ENCODE results near the gene ZNF853. TPM values are rescaled to one million over a fixed set of nuclear protein-coding genes. Genes with fewer than 3 reads are reported as not detected.

Gene ZNF853
- total RNA-seq, 1 donor from 2014 or later: 0.24 TPM

DNA sequence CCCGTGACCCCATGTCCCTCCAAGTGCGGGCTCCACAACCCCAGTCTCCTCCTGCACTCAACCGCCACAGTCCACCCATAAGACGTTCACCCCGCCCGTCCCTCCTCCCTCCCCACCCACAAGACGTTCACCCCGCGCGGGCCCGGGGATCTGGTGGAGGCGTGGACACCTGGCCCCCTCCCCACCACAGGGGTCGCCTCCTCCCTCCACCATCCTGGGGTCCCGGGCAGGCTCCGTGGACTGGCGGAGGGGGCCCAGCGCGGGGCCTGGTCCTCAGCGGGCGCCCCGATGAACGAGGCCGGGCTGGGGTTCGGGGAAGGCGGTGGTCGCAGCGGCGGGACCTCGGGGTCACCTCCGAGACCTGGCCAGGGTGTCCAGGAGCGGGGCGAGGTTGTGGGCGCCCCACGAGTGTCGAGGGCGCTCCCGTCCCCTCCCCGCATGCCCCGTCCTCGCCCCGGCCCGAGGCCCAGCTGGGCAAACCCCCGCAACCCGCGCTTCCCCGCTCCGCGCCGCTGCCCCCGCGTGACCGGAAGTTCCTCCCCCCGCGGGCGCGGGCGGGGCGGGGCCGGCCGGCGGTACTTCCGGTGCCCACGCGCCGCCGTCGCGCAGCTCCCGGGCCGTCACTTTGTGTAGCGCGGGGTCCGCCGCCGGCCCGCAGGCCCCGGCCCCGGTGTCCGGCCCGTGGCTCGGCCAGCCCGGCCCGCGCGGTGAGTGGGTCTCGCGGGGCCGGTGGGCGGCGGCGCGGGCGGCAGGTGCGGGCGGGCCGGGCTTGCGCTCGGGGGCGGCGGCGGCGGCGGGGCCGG is 21.5 kb downstream of the ZNF853 start, which contains the start of gene ZNF316:
Gene ZNF316 (plus strand): TSS at position 578 of the 803 bp plus-strand sequence. CDS start 5,092 bp downstream, outside the sequence.
- ATAC-seq: peak; percentile 65

DNA sequence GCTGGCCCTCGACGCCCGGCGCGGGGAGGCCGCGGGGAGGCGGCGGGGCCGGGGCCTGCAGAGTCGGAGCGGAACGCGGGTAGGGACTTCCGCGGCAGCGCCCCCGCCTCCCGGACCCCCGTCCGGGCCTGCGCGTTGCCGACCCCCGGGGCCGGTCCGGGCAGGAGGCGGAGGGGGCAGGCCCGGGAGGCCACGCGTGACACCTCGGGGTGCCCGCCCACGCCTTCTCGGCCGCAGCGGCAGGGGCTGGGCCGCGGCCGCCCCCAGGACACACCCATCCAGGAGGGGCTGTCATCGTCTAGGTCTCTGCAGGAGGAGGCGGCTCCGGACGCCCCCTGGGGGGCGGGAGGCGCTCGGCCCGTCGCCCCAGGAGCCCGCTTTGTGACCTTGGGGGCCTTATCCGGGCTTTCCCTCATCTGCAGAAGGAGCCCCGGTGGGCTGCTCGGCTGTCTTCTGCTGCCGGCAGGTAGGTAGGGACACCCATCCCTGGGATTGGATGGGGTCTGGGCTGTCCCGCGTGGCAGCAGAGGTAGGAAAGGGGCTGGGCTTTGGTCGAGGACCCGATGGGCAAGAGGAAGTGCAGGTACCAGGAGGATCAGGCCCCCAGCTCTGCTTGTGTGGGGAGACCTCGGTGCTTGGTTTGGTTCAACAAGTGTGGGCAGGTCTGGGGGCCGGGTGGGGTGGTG is 22.3 kb downstream of the ZNF853 start:
- peak; percentile 31 for ATAC-seq

DNA sequence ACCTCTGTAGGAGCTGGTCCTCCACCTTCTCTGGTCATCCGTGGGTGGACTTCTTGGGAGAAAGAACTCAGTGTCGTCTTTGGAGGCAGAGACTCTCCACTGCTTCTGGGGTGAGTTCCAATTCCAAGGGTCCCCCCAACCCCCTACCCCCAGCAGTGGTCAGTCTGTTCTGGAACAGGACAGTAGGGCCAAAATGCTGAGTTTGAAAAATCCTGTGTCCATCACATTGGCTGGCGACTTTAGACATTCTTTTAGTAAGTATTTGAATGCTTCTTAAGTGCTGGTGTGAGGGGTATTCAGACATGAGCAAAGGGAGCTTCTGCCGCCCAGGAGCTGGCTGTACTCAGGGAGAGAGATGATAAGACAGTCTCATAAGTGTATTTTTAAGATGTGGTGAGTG is 23.6 kb downstream of the ZNF853 start:
- ATAC-seq: no peak

DNA sequence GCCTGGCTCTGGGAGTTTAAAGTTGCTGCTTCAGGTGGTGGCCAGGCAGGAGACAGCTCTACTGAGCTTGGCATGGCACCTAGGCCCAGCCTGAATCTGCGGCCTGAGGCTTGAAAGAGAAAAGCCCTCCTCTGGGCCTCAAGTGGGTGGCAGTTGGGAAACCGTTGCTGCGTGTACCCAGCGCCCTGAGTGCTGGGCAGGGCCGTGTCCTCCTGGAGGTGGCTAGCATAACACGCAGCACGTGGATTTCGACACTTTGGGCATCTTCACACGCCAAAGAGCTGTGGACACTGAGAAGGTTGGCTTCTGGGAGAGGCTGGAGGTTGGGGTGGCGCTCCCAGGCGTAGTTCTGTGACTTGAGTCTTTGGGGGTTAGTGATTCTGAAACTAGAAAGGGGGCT is 24.2 kb downstream of the ZNF853 start:
- ATAC-seq: no peak

DNA sequence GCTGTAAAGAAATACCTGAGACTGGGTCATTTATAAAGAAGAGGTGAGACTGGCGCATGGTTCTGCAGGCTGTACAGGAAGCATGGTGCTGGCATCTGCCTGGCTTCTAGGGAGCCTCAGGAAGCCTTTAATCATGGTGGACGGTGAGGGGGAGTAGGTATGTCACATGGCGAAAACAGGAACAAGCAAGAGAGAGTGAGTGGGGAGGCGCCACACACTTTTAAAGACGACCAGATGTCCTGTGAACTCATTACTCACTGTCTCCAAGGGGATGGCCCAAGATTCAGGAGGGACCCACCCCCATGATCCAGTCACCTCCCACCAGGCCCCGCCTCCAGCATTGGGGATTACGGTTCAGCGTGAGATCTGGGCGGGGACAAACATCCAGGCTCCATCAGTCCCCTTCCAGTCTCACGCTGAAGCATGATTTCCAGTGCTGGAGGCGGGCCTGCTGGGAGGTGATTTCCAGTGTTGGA is 24.9 kb downstream of the ZNF853 start:
- peak; percentile 33 for ATAC-seq

DNA sequence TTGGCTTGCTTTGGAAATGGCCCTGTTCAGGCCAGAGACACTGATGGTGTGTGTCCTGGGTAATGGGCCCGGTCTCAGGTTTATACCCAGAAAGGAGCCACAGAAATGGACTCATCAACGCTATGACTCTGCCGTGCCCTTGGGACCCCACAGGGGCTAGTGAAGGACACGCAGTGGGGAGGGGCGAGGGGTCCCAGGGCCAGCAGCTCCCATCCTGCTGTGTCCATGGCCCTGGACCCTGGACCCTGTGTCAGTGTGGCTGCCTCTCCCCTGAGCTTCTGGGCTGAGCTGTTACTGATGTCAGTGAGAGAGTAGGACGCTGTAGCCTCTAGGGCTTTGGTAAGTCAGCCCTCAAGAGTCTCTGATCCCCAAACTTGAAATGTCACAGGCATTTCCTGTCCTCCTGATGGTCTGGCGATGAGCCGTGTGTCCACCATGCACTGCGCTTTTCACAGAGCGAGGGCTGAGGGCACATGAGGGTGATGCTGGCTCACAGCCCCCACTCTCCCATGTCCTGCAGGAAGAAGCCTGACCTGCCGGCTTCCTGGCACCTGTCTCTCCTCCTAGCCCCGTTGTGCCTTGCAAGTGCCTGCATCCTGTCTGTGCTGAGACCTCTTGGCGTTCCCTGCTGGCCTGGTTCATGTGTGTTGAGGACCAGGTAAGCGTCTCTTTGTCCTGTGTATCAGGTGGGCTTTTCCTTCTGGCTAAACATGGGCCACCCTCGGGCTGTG is 26.1 kb downstream of the ZNF853 start:
- no peak for ATAC-seq

DNA sequence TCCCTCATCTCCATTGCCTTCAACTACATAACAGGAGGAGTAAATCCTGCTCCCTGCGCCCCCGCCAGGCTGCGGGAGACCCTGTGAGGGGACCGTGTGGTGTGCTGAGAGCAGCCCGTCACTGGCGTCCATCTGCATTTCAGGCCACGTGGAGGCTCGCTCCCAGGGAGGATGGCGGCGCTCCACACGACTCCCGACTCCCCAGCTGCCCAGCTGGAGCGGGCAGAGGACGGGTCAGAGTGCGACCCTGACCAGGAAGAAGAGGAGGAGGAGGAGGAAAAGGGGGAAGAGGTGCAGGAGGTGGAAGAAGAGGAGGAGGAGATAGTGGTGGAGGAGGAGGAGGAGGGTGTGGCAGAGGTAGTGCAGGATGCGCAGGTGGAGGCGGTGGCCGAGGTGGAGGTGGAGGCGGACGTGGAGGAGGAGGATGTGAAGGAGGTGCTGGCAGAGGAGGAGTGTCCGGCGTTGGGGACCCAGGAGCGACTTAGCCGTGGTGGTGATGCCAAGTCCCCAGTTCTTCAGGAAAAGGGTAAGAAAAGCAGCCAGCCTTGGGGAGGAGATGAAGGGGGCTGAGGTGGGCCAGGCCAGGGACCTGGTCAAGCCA is 26.9 kb downstream of the ZNF853 start:
- ATAC-seq: no peak

DNA sequence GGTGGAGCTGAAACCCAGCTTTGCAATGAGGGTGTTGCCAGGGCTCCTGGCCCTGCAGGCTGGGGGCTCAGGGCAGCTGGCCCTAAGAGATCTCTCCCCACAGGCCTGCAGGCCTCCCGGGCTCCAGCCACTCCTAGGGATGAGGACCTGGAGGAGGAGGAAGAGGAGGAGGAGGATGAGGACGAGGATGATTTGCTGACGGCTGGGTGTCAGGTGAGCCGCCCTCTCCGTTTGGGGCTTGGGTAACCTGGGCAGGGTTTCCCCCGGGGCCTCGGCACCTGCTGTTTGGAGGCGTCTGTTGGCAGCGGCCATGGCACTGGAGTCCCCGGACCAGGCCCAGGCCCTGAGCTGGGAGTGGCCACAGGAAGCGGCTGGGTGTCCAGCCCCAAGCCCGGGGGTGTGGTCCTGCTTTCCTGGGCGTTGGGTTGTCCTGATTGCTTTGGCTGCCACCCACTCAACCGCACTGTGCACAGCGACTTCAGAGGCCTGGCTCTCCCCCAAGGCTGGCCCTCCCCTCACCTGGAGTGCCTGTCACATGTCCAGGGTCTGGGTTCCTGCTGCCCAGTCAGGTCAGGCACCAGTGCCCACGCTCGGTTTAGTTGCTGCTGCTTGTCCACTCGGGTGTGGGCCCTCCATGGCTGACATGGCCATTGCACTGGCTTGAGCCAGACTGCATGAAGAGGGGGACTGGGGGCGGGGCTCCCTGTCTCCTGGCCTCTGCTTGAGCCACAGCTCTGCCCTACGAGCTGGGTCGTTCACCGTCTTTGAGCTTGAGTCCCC is 27.6 kb downstream of the ZNF853 start:
- no peak for ATAC-seq

DNA sequence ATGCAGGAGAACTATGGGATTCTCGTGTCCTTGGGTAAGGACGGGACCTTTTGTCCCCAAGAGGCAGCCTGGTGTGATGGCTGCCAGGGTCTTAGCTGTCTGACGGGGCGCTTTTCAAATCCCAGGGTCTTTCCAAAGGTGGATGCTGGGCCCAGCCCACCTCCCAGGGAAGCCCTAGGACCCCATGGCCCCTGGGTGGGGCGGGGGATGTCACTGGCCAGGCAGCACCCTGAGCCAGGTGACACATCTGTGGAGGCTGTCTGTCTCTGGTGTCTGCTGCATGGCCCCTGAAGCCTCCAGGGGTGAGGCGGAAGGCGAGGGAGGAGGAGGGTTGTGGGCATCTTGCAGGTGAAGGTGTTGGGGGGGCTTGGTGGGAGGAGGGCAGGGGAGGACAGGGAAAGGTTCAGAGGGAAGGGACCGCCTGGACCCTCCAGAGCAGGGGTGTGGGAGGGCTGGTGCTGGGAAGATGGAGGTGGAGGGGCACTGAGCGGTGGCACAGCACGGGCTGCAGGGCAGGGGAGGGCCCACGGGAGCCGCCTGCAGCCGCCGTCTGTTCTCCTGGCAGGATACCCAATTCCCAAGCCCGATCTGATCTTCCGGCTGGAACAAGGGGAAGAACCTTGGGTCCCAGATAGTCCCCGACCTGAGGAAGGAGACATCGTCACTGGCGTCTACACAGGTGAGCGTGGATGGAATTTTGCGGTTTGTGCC is 28.7 kb downstream of the ZNF853 start:
- ATAC-seq: no peak

DNA sequence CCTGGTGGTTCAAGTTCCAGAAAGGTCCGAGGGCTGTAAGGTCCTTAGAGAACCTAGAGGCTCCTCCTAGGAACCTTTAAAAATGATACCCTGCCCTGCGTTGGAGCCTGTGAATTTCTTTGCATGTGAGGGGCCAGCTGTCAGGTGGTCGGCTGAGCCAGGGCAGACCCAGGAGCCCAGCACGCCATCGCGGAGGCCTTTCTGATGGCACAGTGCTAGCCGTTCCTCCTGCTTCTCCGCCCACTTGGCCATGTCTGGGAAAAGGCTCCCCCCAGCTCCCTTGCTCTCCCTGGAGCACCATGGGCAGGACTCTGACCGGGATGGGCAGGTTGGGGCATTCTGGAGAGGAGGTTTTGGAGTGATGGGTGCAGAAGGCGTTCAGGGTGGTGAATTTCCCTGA is 29.3 kb downstream of the ZNF853 start:
- ATAC-seq: no peak

DNA sequence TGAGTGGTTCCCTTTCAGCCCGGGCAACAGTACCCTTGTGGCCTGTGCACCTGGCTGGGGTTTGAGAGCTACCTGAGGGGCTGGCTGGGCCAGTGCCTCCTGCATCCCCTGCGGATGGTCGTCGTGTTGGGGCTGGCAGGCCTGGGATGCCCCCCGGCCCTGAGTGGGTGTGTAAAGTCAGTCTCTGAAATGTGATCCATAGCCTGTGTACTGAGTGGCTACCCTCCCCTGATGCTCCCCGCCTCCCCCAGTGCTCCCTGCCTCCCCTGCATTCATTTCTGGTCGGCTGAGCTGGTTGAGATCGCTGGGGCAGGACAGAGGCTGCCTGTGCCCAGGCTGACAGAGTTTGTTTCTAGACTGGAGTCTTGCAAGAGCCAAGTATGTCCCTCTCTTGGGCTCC is 31.1 kb downstream of the ZNF853 start:
- ATAC-seq: no peak

DNA sequence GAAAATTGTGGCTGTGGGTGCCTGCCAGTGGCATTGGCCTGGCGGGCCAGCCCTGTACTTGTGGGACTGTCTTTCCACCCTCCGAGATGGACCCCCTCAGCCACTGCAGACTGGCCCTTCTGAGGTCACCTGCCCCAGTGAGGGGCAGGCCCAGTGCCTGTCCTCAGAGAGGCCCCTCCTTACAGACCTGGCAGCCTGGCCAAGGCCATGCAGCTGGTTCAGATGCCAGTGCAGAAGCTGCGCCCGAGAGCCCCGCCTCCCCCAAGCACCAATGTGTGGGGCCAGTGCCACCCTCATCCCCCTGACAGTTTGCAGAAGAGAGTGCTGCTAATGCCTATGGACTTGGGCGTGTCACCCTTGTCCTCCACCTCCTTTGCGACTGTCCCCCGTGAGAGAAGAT is 31.7 kb downstream of the ZNF853 start:
- no peak for ATAC-seq

DNA sequence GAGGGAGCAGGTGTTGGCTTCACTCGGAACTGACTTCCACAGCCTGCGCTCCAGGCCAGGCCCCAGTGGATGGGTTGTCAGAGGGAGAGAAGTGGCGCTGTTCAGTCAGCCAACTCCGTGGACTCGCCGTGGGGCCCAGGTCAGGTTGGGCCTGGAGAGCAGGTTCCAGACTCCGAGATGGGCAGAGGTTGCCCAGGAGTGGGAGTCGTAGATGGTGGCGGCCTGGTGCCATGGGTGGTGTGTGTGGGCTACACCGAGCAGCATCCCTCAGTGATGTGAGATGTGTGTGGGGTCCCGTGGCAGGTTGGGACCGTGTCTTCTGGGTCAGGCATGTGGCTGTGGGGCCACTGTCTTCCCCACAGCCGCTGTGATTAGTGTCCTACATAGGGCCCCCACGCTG is 32.1 kb downstream of the ZNF853 start:
- ATAC-seq: no peak

DNA sequence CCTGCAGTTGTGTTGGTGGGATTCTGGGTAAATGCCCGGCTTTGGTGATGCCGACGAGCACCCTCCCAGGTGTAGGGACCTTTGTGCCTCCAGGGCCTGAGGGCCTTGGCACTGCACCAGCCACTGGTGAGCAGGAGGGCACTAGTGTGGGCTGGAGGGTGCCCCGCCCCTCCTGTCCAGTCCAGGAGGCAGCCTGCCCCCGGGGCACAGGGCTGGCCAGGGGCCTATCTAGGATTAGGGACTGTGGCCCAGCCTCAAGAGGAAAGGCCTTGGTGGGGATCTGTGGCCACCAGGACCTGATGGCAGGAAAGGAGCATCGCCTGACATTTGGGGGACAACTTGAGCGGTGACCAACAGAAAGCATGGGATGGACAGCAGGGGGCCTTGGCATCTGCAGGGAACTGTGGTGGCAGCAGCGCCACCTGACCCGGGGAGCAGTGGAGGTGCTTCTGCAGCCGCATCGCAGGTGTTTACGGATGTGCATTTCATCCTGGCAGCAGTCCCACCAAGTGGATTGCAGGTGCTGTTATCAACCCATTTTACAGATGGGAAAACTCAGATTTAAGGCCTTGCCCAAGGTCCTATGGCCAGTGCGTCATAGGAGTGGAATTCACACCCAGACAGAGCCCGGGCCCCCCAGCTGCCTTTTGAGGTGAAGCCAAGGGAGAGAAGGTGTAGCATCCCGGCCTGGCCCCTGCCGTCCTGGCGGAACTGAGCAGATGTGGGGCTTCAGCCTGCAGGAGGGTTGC is 32.8 kb downstream of the ZNF853 start:
- no peak for ATAC-seq

DNA sequence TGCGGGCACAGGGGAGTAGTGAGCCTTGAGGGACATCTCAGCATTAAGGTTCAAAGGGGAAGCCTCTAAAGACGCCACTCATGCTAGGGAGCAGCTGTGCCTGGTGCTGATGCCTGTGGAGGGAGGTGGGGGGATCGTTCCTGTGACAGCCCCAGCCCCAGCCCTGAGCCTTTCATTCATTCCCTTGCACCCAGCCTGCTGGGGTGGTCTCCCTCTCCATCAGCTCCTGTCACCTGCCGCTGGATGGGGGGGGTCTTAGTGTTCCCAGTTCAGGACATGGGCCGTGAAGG is 33.4 kb downstream of the ZNF853 start:
- ATAC-seq: no peak

DNA sequence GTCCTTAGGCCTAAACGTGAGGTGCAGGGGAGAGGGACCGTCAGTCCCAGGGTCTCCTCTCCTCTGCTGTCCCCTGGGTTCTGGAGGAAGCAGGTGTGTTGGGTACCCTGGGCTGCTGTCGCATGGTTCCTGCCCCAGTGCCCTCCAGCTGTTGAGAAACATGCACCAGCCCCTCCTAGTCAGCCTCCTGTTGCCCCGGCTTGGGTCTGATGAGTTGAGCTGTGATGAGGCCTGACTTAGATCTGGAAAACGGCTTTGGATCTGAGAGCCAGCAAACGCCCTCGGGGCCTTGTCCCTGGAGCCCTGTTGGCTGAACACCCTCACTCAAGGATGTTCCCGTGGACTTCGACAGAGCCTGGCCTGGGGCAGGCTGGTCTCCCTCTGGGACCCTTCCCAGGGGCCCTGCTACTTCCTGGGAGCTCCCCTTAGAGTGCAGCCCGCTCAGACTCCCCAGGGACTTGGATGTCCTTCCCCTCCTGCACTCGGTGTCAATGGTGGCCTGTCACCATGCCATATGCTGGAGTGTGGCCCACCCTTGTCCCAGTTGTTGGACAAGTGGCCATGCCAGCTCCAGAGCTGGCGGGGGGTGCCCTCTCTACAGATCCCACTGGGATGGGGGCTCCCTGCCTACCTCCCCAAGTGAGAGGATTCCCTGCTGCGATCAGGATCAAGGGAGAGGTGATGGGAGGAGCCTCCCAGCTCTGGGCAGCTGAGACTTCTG is 34.0 kb downstream of the ZNF853 start:
- ATAC-seq: no peak

DNA sequence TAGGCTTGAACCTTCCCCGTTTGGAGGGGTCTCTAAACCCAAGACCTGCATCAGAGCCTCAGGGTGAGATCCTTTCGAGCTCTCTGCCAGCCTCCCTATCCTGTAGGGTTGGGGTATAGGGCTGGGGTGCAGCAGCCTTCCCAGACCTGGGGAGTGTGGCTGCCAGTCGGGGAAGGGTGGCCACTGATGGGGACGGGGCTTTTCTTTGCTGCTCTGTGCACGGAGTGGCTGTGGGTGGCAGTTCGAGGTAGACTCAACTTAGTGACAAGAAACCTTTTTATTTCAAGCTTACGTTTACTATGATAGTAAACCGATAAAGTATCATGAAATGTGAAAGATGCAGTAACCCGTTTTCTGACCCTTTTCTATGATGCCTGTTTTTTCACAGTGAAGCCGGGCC is 34.7 kb downstream of the ZNF853 start:
- ATAC-seq: no peak

DNA sequence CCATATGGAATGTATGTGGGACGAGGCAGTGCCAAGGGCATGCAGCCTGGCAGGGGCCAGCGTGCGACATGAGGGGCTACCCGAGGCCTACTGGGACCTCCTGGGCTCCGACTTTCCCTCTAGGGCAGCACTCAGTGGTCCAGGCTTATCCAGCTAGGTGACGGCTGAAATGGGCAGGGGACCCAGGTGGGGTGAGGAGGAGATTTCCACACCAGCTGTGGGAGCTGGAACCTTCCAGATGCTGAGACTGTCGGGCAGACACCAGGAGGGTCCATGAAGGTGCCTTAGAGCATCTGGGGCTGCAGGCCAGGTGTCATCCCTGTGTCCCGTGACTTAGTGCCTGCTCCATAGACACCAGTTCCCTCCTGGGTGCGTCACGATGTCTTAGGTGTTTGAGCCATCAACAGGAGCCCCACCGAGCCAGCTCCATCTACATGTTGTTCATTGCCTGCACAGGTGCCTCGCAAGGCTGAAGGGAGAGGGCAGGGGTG is 35.2 kb downstream of the ZNF853 start:
- no peak for ATAC-seq

DNA sequence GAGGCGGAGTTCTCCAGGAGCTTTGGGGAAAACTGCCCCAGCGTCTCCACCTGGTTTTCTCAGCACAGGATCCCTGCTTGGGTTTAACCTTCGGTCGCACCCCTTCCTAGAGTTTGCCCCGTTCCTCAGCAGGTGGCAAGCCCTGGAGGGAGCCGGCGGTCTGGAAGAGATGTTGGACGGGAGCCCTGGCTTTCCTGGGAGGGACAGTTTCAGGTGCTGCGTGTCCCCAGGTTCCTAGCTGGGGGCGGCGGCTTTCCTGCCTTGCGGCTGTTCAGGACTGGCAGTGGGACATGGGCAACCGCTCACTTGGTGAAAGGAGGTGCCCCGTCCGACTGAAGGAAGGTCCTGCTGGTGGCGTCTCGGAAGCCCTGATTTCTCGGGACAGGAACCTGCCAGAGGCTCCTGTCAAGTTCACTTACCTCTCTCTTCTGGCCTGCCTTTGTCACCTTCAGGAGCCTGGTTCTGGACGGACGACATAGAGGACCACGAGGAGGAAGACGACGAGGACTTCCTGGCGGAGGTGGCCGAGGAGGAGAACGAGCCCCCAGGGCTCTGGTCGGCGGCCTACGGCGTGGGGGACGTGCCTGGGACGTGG is 36.5 kb downstream of the ZNF853 start:
- no peak for ATAC-seq

Measured in esophagus mucosa (tissue), 1 donor.